Fibroblast of lung (primary cell): ENCODE measurements around the gene MSS51. TPM values are rescaled to one million over a fixed set of nuclear protein-coding genes. Genes with fewer than 3 reads are reported as not detected.

Experiments
- DNase-seq, 2 donors: peaks; one replicate each; pipeline versions ENCODE4 v3.0.0 to v3.0.0-alpha.2; 2010; ENCODE audit warnings: low read depth in 2 of 2
- H2AFZ ChIP-seq: 2 replicates; pipeline ENCODE4 v1.5.1; 2012; ENCODE audit warnings: low read length, control low read depth, inconsistent platforms
- H3K27ac ChIP-seq: 2 replicates; pipeline ENCODE4 v1.5.1; 2011; ENCODE audit warnings: low read length, control low read depth; ENCODE audit not compliant: insufficient read depth
- H3K27me3 ChIP-seq: 2 replicates; pipeline ENCODE4 v1.5.1; 2011; ENCODE audit warnings: mild to moderate bottlenecking, low read length; ENCODE audit not compliant: control insufficient read depth, insufficient read depth
- H3K36me3 ChIP-seq: 2 replicates; pipeline ENCODE4 v1.5.1; 2011; ENCODE audit warnings: low read length; ENCODE audit not compliant: control insufficient read depth, insufficient read depth
- H3K4me1 ChIP-seq: 2 replicates; pipeline ENCODE4 v1.5.1; 2011; ENCODE audit warnings: low read length; ENCODE audit not compliant: control insufficient read depth, insufficient read depth; ENCODE audit errors: extremely low read depth
- H3K4me2 ChIP-seq: 2 replicates; pipeline ENCODE4 v1.5.1; 2011; ENCODE audit warnings: low read length, control low read depth; ENCODE audit not compliant: insufficient read depth; ENCODE audit errors: extremely low read depth
- H3K4me3 ChIP-seq, 4 experiments: fragments of 200-600 bp in 1 of 4; sonication (generic) in 1 of 4; replicated peaks in 1 of 4; 2 replicates each; pipeline ENCODE4 v1.5.1; 2011 to 2016; ENCODE audit warnings: low read length in 4 of 4, low read depth in 3 of 4, mild to moderate bottlenecking in 3 of 4, control low read depth in 2 of 4, inconsistent platforms in 1 of 4, mixed read lengths in 1 of 4; ENCODE audit not compliant: insufficient read depth in 1 of 4; ENCODE audit errors: control extremely low read depth in 1 of 4
- H3K79me2 ChIP-seq: 2 replicates; pipeline ENCODE4 v1.5.1; 2012; ENCODE audit warnings: mild to moderate bottlenecking, low read length, inconsistent platforms; ENCODE audit not compliant: control insufficient read depth, insufficient read depth
- H3K9ac ChIP-seq: 2 replicates; pipeline ENCODE4 v1.5.1; 2011; ENCODE audit warnings: mild to moderate bottlenecking, low read length, control low read depth; ENCODE audit not compliant: insufficient read depth
- H3K9me3 ChIP-seq: 2 replicates; pipeline ENCODE4 v1.5.1; 2012; ENCODE audit warnings: low read depth, low read length; ENCODE audit not compliant: control insufficient read depth, insufficient read depth
- H4K20me1 ChIP-seq: 2 replicates; pipeline ENCODE4 v1.5.1; 2011; ENCODE audit warnings: low read length; ENCODE audit not compliant: control insufficient read depth, insufficient read depth; ENCODE audit errors: extremely low read depth
- EZH2 ChIP-seq: IDR thresholded peaks from 2 replicates; pipeline ENCODE4 v1.5.1; 2012; ENCODE audit warnings: low read length, control low read depth, mild to moderate bottlenecking; ENCODE audit errors: missing control alignments
- polyA plus RNA-seq, 2 donors: library from polyadenylated mRNA; depleted of rRNA in 1 of 2; stranded (reverse) in 1 of 2; unstranded in 1 of 2; fragments of >200 nt; gene quantifications; 2 replicates each; pipeline ENCODE4 v1.2.1, GENCODE V29; 2011 to 2012; ENCODE audit warnings: missing spikeins in 1 of 2
- total RNA-seq: library from RNA; depleted of rRNA; stranded (reverse); fragments of >200 nt; gene quantifications from 2 replicates; pipeline ENCODE4 v1.2.1, GENCODE V29; 2014
- TF ChIP-seq, protein P1 (sequence below), 2 donors: IDR thresholded peaks in 1 of 2; conservative IDR thresholded peaks in 1 of 2; 1 replicate in 1 of 2; 2 replicates in 1 of 2; pipeline ENCODE4 v1.5.1; 2011 to 2012; ENCODE audit warnings: low read length in 2 of 2, control low read depth in 1 of 2, inconsistent platforms in 1 of 2, low read depth in 1 of 2, mild to moderate bottlenecking in 1 of 2

Gene MSS51
- total and polyA plus RNA-seq, 2 donors (not counting 1 experiment from before 2014, with no cell fraction given): 0.78 to 1.5 TPM

DNA sequence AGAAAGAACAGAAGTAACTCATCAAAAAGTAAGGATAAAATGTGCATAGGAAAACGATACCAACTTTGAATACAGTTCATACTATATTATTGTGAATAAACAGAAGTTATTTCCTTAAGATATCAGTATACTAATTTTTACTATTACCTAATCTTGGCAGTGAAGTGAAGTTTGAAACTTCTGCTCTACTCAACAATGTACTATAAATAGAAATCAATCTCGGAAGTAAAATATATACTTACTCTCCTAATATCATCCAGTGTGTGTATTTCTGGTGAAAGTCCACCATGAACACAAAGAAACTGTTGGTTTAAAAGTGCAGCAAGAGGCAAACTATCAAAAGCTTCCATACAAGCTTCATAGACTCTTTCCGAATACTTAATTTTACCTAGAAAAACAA is 37.9 kb upstream of the MSS51 start:
- TF ChIP-seq, protein P1, sequence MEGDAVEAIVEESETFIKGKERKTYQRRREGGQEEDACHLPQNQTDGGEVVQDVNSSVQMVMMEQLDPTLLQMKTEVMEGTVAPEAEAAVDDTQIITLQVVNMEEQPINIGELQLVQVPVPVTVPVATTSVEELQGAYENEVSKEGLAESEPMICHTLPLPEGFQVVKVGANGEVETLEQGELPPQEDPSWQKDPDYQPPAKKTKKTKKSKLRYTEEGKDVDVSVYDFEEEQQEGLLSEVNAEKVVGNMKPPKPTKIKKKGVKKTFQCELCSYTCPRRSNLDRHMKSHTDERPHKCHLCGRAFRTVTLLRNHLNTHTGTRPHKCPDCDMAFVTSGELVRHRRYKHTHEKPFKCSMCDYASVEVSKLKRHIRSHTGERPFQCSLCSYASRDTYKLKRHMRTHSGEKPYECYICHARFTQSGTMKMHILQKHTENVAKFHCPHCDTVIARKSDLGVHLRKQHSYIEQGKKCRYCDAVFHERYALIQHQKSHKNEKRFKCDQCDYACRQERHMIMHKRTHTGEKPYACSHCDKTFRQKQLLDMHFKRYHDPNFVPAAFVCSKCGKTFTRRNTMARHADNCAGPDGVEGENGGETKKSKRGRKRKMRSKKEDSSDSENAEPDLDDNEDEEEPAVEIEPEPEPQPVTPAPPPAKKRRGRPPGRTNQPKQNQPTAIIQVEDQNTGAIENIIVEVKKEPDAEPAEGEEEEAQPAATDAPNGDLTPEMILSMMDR (conservative IDR thresholded peaks at IDR 0.05 in 1 of 2, IDR thresholded peaks at IDR 0.05 in 1 of 2; ENCODE audit: low read depth in 1 of 2, low read length in 2 of 2): no peak
- TF ChIP-seq EZH2: no peak
- H3K27ac ChIP-seq: no peak overlapping the region
- H3K79me2 ChIP-seq: no peaks in the 10 kb centered on the region
- peaks cover 6% of the 10 kb centered on the region for H3K36me3 ChIP-seq
- no peak overlapping the region for H3K4me2 ChIP-seq
- no peak overlapping the region for H3K9ac ChIP-seq
- H2AFZ ChIP-seq: no peak overlapping the region
- H3K9me3 ChIP-seq: no peaks in the 10 kb centered on the region
- H3K4me1 ChIP-seq: no peaks in the 10 kb centered on the region
- H3K27me3 ChIP-seq: no peaks in the 10 kb centered on the region
- DNase-seq: no peak
- no peak overlapping the region for H3K4me3 ChIP-seq
- H4K20me1 ChIP-seq: no peaks in the 10 kb centered on the region

DNA sequence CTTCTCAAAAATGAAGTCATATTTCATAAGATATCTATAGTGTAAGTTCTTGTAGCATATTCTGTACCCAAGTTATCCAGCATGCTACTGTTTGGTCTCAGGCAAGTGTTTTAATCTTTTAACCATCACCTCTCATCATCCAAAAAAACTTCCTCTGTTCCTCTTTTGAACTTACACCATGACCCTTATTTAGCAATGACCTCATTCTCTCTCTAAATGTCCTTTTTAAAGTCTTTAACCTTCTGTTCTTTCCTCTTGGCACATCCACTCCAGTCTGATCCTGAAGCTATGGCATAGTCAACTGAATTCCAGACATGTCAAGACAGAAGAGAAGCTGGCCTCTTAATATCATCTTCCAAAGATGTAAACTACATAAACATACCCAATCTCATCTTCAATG is 36.2 kb upstream of the MSS51 start:
- peaks cover 8% of the 10 kb centered on the region for H3K36me3 ChIP-seq

DNA sequence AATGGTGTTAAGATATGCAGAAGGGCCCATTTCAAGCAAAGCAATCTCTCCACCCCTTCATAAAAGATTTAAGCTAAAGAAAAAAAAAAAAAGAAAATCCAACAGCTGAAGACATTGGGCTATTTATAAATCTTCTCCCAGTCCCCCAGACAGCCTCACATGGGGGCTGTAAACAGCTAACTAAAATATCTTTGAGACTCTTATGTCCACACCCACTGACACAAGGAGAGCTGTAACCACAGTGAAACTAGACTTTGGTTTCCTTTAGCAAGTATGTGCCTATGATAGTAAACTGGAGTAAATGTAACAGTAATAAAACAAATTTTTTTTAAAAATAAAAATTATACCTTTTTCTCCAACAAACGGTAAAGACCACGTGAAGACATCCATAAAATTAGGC is 33.8 kb upstream of the MSS51 start:
- no peak overlapping the region for H3K4me3 ChIP-seq
- TF ChIP-seq, protein P1 (conservative IDR thresholded peaks at IDR 0.05 in 1 of 2, IDR thresholded peaks at IDR 0.05 in 1 of 2; ENCODE audit: low read depth in 1 of 2, low read length in 2 of 2): no peak
- TF ChIP-seq EZH2: no peak
- DNase-seq: no peak
- H3K9ac ChIP-seq: no peak overlapping the region
- no peaks in the 10 kb centered on the region for H3K9me3 ChIP-seq
- no peaks in the 10 kb centered on the region for H3K27me3 ChIP-seq
- H4K20me1 ChIP-seq: no peaks in the 10 kb centered on the region
- no peak overlapping the region for H3K27ac ChIP-seq
- peaks cover 6% of the 10 kb centered on the region for H3K36me3 ChIP-seq
- H3K4me1 ChIP-seq: no peaks in the 10 kb centered on the region
- no peak overlapping the region for H3K4me2 ChIP-seq
- H3K79me2 ChIP-seq: no peaks in the 10 kb centered on the region
- H2AFZ ChIP-seq: no peak overlapping the region

More for the DNA sequence above, 36.2 kb upstream of the MSS51 start:
- Histone ChIP-seq H2AFZ (no peak overlapping the region), H3K4me3 (no peak overlapping the region), H3K27ac (no peak overlapping the region), H3K9me3 (no peaks in the 10 kb centered on the region), H3K4me1 (no peaks in the 10 kb centered on the region), H4K20me1 (no peaks in the 10 kb centered on the region), H3K27me3 (no peaks in the 10 kb centered on the region), H3K79me2 (no peaks in the 10 kb centered on the region), H3K9ac (no peak overlapping the region), H3K4me2 (no peak overlapping the region)
- no peak for TF ChIP-seq EZH2
- TF ChIP-seq, protein P1 (conservative IDR thresholded peaks at IDR 0.05 in 1 of 2, IDR thresholded peaks at IDR 0.05 in 1 of 2; ENCODE audit: low read depth in 1 of 2, low read length in 2 of 2): no peak
- DNase-seq: no peak
